NCI-H82 (cell line): ENCODE results near the gene TMEM45B.
"Not testable (repeated sequence)": the region's sequence is repeated elsewhere in the genome, so short reads cannot be mapped to it uniquely, and the experiment has no call there.

ENCODE experiments used
- DNase-seq: peaks from one replicate; lab custom pipeline; 2025; lab: John Stamatoyannopoulos, UW

Gene TMEM45B

GRCh38 chr11:129815596-129816461 is at the start of gene TMEM45B:
TMEM45B (plus strand) TSS chr11:129815848; CDS start chr11:129852483, 36,635 bp downstream.
- no peak for DNase-seq

GRCh38 chr11:129766898-129767604 is 48.6 kb upstream of the TMEM45B start:
- peak; percentile 40 for DNase-seq

GRCh38 chr11:129767827-129768226 is 47.8 kb upstream of the TMEM45B start:
- no peak for DNase-seq

DNA sequence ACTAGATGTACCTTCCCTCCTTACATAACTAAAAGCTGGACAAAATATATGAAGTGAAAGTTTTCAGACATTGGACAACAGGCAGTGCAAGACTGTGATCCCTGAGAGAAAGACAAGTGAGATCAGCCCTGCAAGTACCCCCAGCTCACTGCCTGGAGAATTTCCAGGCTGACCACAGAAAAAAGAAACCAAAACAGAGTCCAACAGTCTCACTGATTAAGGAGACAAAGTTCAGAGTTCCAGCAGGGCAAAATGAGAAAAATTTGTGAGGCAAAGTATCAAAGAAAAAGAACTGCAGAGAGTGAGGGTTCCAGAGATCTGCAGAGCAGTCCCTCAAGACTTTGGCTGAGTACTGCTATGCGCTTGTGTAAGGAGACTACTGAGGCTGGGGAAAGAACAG is 47.3 kb upstream of the TMEM45B start:
- no peak for DNase-seq

DNA sequence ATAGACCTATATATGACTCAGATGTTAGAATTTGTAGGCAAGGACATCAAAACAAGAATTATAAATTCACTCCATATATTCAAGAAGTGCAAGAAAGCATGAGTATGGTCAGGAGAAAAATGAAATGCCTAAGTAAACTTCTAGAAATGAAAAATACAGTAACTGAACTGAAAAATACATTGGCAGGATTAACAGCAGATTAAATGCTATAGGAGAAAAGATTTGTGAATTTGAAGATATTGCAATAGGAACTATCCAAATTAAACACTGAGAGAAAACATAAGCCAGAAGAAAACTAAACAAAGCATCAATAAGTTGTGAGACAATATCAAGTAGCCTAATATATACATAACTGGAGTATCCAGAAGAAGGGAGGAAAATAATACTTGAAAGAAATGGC is 46.6 kb upstream of the TMEM45B start:
- DNase-seq, result no peak

DNA sequence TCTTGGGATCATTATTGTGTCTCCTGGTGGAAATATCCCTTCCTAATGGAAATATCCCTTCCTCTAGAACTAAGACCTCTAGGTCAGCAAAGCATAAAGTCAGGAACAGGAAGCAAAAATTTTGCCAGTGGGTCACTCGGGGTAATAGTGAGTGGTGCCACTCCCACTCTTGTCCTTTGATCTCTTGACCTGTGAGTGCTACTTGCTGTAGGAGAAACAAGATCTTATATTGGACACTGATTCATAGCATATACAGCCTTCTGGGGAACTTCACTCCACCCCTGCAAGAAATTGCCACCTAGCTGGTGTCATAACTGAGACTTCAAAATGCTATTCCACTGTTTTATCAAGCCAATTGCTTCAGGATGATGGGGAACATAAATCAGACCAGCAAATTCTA is 44.7 kb upstream of the TMEM45B start:
- DNase-seq, result no peak

GRCh38 chr11:129771456-129771855 is 44.2 kb upstream of the TMEM45B start:
- peak; percentile 1 for DNase-seq

DNA sequence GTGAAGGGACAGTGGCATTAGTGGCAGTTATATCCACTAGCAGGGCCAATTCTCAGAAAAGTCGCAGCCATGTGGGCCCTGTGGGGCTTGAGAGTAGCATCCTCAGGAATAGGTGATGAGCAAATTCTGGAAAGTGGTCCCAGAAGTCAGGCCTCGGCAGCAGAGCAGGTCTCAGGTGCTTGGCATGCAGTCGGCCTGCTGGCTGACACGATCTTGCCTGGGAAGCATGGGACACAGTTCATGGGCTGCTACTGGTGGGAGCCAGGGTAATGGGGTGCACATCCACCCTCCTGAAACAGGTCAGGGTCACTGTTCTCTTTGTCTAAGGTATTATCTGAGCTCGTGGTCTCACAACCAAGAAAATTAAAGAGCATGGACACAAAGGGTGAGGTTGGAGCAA is 36.8 kb upstream of the TMEM45B start:
- DNase-seq, result no peak

GRCh38 chr11:129779342-129779741 is 36.3 kb upstream of the TMEM45B start:
- no peak for DNase-seq

GRCh38 chr11:129785383-129786111 is 30.1 kb upstream of the TMEM45B start:
- DNase-seq, result peak; percentile 0

GRCh38 chr11:129786112-129786416 is 29.6 kb upstream of the TMEM45B start:
- DNase-seq, result not testable (repeated sequence)

- no peak for DNase-seq
Observed at GRCh38 chr11:129787532-129788155, 28.0 kb upstream of the TMEM45B start.

- no peak for DNase-seq
Observed at GRCh38 chr11:129788278-129788677, 27.4 kb upstream of the TMEM45B start.

GRCh38 chr11:129790106-129790505 is 25.5 kb upstream of the TMEM45B start:
- no peak for DNase-seq

DNA sequence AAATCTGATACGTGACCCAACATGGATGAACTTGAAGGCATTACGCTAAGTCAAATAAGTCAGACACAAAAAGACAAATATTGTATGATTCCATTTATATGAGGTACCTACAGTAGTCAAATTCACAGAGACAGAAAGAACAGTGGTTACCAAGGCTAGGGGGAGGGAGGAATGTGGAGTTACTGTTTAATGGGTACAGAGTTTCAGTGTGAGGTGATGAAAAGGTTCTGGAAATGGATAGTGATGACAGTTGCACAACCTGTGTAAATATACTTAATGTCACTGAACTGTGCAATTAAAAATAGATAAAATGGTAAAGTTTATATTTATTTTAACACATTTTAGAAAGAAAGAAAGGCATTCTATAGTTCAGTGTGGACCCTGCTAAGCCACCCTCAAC is 24.1 kb upstream of the TMEM45B start:
- DNase-seq, result no peak

DNA sequence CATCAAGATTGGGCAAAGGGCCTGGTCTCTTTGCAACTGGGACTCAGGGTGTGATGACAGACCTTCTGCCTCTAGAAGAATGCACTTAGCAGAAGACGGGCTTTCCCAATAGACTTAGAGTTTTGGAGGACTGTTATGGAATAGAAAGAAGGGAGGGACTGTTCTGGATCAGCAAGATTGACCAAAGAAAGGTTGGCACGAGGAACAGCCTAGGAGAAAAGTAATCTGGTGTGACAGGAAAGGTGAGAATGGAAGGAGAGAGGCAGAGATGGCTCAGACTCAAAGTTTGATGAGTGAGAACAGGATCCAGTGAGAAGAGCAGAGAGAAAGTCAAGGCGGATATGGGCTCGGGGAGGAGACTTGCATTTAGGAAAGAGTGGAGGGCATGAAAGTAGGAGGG is 23.0 kb upstream of the TMEM45B start:
- DNase-seq, result no peak

GRCh38 chr11:129795089-129795488 is 20.6 kb upstream of the TMEM45B start:
- DNase-seq, result no peak

- DNase-seq, result no peak
Observed at GRCh38 chr11:129798212-129798611, 17.4 kb upstream of the TMEM45B start.

DNA sequence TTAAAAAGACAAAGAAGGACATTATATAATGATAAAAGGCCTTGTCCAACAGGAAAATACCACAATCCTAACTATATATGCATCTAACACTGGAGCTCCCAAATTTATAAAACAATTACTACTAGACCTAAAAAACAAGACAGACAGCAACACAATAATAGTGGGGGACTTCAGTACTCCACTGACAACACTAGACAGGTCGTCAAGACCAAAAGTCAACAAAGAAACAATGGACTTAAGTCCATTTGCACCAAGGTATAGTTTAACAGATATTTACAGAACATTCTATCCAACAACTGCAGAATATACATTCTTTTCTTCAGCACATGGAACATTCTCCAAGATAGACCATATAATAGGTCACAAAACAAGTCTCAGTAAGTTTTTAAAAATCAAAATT is 15.5 kb upstream of the TMEM45B start:
- DNase-seq, result not testable (repeated sequence)

DNA sequence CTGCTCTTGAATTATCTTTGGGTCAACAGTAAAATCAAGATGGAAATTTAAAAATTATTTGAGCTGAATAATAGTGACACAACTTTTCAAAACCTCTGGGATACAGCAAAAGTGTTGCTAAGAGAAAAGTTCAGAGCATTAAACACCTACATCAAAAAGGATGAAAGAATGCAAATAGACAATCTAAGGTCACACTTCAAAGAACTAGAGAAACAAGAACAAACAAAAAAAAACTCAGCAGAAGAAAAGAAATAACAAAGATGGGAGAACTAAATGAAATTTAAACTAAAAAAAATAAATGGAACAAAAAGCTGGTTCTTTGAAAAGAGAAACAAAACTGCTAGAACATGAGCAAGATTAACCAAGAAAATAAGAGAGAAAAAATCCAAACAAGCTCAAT is 15.0 kb upstream of the TMEM45B start:
- no peak for DNase-seq

DNA sequence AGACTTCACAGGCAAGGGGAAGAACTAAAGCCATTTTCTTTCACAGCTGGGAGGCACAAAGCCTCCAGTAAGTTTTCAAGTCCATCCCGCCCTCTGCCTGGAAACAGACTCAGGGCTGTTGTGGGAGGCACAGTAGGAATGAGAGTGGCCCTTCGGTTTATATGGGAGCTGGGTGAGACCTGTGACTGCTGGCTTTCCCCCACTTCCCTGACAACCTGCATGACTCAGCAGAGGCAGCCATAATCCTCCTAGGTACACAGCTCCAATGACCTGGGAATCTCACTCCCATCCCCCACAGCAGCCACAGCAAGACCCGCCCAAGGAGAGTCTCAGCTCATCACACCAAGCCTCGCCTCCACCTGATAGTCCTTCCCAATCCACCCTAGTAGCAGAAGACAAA is 12.1 kb upstream of the TMEM45B start:
- DNase-seq, result peak; percentile 4

DNA sequence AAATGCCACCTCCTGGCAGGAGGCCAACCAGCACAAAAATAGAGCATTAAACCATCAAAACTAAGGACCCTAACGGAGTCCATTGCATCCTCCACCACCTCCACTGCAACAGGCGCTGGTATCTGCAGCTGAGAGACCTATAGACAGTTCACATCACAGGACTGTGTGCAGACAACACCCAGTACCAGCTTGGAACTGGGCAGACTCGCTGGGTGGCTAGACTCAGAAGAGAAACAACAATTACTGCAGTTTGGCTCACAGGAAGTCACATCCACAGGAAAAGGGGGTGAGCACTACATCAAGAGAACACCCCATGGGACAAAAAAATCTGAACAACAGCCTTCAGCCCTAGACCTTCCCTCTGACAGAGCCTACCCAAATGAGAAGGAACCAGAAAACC is 11.6 kb upstream of the TMEM45B start:
- no peak for DNase-seq
